ENCODE measurements around the gene GNG2. TPM values are rescaled to one million over a fixed set of nuclear protein-coding genes. Genes with fewer than 3 reads are reported as not detected.

GNG2 gene
- polyA plus RNA-seq, 1 of the 3 experiments (the other 2 are of a cell fraction), result 17.8 TPM

DNA sequence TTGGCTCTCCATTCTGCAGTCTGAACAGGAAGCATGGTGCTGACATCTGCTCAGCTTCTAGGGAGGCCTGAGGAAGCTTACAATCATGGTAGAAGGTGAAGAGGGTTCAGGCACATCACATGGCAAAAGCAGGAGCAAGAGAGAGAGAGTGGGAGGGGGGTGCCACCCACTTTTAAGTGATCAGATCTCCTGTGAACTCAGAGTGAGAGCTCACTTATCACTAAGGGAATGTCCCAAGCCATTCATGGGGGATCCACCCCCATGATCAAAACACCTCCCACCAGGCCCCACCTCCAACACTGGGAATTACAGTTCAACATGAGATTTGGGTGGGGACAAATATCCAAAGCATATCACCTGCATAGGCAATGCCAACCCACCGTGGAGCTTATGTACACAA is 9.8 kb upstream of the GNG2 start:
- no peak overlapping the region for H3K9ac ChIP-seq
- no peak overlapping the region for H3K4me2 ChIP-seq
- H3K79me2 ChIP-seq (ENCODE audit: insufficient read depth), result no peaks in the 10 kb centered on the region
- ChIA-PET POLR2A (interaction anchor here (1.1 kb wide), 1 partner anchor 10 kb away, joined by 3 read pairs; the partner anchor contains the start of gene GNG2), CTCF (no interaction called here)
- no peak overlapping the region for H3K27ac ChIP-seq (ENCODE audit: low read depth in 2 of 2, low read length in 1 of 2)
- H3K27me3 ChIP-seq (ENCODE audit: insufficient read depth), result no peaks in the 10 kb centered on the region
- H3K9me3 ChIP-seq, result no peaks in the 10 kb centered on the region
- no peak overlapping the region for H3K4me3 ChIP-seq (ENCODE audit: low read depth in 2 of 2, low read length in 1 of 2)
- 82% methylated on average over 1 of the region's 1 CpG for WGBS (ENCODE audit: low lambda C conversion rate)
- H3K4me1 ChIP-seq (ENCODE audit: control insufficient read depth in 1 of 2, insufficient read depth in 2 of 2, low read depth in 1 of 2, low read length in 1 of 2), result peaks cover 0 to 14% of the 10 kb centered on the region in 2 experiments; a peak in 2 of 4 replicates
- DNase-seq, result no peak
- no peaks in the 10 kb centered on the region for H3K9me2 ChIP-seq
- H4K20me1 ChIP-seq (ENCODE audit: insufficient read depth), result no peaks in the 10 kb centered on the region
- no peaks in the 10 kb centered on the region for H3K36me3 ChIP-seq (replicated peaks in 1 of 2; ENCODE audit: control insufficient read depth in 1 of 2, insufficient read depth in 2 of 2, low read length in 1 of 2)
- no peak for TF ChIP-seq TEAD4 (IDR thresholded peaks at IDR 0.05; ENCODE audit: borderline replicate concordance, insufficient read depth)
- no peak for TF ChIP-seq JUND (IDR thresholded peaks at IDR 0.05)
- TF ChIP-seq SMC3 (IDR thresholded peaks at IDR 0.05; ENCODE audit: low read depth, low read length), result no peak
- TF ChIP-seq FOXM1 (IDR thresholded peaks at IDR 0.05; ENCODE audit: low read depth), result no peak
- TF ChIP-seq, protein P1, sequence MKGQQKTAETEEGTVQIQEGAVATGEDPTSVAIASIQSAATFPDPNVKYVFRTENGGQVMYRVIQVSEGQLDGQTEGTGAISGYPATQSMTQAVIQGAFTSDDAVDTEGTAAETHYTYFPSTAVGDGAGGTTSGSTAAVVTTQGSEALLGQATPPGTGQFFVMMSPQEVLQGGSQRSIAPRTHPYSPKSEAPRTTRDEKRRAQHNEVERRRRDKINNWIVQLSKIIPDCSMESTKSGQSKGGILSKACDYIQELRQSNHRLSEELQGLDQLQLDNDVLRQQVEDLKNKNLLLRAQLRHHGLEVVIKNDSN (IDR thresholded peaks at IDR 0.05; ENCODE audit: borderline replicate concordance, low read depth), result no peak
- TF ChIP-seq FOSL2 (IDR thresholded peaks at IDR 0.05; ENCODE audit: borderline replicate concordance, low read depth), result no peak
- TF ChIP-seq, protein P2, sequence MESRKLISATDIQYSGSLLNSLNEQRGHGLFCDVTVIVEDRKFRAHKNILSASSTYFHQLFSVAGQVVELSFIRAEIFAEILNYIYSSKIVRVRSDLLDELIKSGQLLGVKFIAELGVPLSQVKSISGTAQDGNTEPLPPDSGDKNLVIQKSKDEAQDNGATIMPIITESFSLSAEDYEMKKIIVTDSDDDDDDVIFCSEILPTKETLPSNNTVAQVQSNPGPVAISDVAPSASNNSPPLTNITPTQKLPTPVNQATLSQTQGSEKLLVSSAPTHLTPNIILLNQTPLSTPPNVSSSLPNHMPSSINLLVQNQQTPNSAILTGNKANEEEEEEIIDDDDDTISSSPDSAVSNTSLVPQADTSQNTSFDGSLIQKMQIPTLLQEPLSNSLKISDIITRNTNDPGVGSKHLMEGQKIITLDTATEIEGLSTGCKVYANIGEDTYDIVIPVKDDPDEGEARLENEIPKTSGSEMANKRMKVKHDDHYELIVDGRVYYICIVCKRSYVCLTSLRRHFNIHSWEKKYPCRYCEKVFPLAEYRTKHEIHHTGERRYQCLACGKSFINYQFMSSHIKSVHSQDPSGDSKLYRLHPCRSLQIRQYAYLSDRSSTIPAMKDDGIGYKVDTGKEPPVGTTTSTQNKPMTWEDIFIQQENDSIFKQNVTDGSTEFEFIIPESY (IDR thresholded peaks at IDR 0.05; ENCODE audit: borderline replicate concordance, low read depth), result no peak
- no peak for TF ChIP-seq CHD2 (IDR thresholded peaks at IDR 0.05; ENCODE audit: low read length, partially characterized antibody)
- TF ChIP-seq, protein P3, sequence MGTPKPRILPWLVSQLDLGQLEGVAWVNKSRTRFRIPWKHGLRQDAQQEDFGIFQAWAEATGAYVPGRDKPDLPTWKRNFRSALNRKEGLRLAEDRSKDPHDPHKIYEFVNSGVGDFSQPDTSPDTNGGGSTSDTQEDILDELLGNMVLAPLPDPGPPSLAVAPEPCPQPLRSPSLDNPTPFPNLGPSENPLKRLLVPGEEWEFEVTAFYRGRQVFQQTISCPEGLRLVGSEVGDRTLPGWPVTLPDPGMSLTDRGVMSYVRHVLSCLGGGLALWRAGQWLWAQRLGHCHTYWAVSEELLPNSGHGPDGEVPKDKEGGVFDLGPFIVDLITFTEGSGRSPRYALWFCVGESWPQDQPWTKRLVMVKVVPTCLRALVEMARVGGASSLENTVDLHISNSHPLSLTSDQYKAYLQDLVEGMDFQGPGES (IDR thresholded peaks at IDR 0.05; ENCODE audit: low read depth, low read length), result no peak
- TF ChIP-seq ELF1 (IDR thresholded peaks at IDR 0.05), result no peak
- no peak for TF ChIP-seq NFIC (IDR thresholded peaks at IDR 0.05; ENCODE audit: borderline replicate concordance)
- TF ChIP-seq, protein P4, sequence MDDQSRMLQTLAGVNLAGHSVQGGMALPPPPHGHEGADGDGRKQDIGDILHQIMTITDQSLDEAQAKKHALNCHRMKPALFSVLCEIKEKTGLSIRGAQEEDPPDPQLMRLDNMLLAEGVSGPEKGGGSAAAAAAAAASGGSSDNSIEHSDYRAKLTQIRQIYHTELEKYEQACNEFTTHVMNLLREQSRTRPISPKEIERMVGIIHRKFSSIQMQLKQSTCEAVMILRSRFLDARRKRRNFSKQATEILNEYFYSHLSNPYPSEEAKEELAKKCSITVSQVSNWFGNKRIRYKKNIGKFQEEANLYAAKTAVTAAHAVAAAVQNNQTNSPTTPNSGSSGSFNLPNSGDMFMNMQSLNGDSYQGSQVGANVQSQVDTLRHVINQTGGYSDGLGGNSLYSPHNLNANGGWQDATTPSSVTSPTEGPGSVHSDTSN (IDR thresholded peaks at IDR 0.05), result no peak
- TF ChIP-seq SIN3A (IDR thresholded peaks at IDR 0.05; ENCODE audit: borderline replicate concordance, low read depth, low read length), result no peak
- no peak for TF ChIP-seq TAF1 (IDR thresholded peaks at IDR 0.05; ENCODE audit: borderline replicate concordance, low read depth, low read length)
- no peak for TF ChIP-seq MEF2A (IDR thresholded peaks at IDR 0.05; ENCODE audit: borderline replicate concordance, low read depth)
- TF ChIP-seq, protein P5, sequence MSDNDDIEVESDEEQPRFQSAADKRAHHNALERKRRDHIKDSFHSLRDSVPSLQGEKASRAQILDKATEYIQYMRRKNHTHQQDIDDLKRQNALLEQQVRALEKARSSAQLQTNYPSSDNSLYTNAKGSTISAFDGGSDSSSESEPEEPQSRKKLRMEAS (IDR thresholded peaks at IDR 0.05; ENCODE audit: low read depth), result no peak
- no peak overlapping the region for H2AFZ ChIP-seq (ENCODE audit: low read depth)
- peaks cover 3% of the 10 kb centered on the region for H3F3A ChIP-seq (replicated peaks; ENCODE audit: insufficient read depth)

All from SK-N-SH (cell line).